OCI-LY7 (cell line): ENCODE results near the gene SETD3.

ENCODE experiments used
- CTCF ChIP-seq: fragments of 200-600 bp; sonication (generic); conservative IDR thresholded peaks from 2 replicates; pipeline ENCODE4 v1.5.1; 2014; ENCODE audit warnings: mild to moderate bottlenecking, antibody characterized with exemption, low read length, moderate library complexity, mixed read lengths
- EZH2phosphoT487 ChIP-seq: fragments of 200-600 bp; sonication (generic); IDR thresholded peaks from 2 replicates; pipeline ENCODE4 v1.6.1; 2018; ENCODE audit warnings: low read depth, borderline replicate concordance, mild to moderate bottlenecking, mixed run types, antibody characterized with exemption, low read length, moderate library complexity, mixed read lengths

GRCh38 chr14:99397698-99398097, 83.0 kb downstream of the SETD3 start:
- no peak for TF ChIP-seq CTCF
- TF ChIP-seq EZH2phosphoT487: no peak
